H1 (cell line): ENCODE results near the gene DIP2C. TPM values are rescaled to one million over a fixed set of nuclear protein-coding genes. Genes with fewer than 3 reads are reported as not detected.

Experiments used
- CBX5 ChIP-seq: fragments of 300-800, 300-1000 bp; sonication (generic); IDR thresholded peaks from 2 replicates; pipeline ENCODE4 v1.7.1; 2016; ENCODE audit warnings: antibody characterized with exemption, low read length, low read depth
- KDM5A ChIP-seq: fragments of 200-600 bp; IDR thresholded peaks from 2 replicates; pipeline ENCODE4 v1.7.1; 2012; ENCODE audit warnings: mild to moderate bottlenecking, low read length, inconsistent platforms, mixed read lengths
- PHF8 ChIP-seq: fragments of 200-600 bp; sonication (generic); conservative IDR thresholded peaks from 2 replicates; pipeline ENCODE4 v1.7.1; 2012; ENCODE audit warnings: low read depth, mild to moderate bottlenecking, inconsistent platforms, low read length, moderate library complexity
- SIX5 ChIP-seq: IDR thresholded peaks from 2 replicates; pipeline ENCODE4 v1.6.1; 2011; ENCODE audit warnings: mild to moderate bottlenecking, low read depth, low read length
- SP1 ChIP-seq: IDR thresholded peaks from 2 replicates; pipeline ENCODE4 v1.6.1; 2011; ENCODE audit warnings: low read depth, low read length
- polyA plus RNA-seq, 7 experiments: library from polyadenylated mRNA; depleted of rRNA in 3 of 7; stranded (reverse) in 5 of 7; unstranded in 2 of 7; fragments of >200 nt in 5 of 7; fragments of 200-250 nt in 2 of 7; gene quantifications; 1 replicate in 5 of 7; 2 replicates in 1 of 7; 4 replicates in 1 of 7; pipeline versions ENCODE4 v1.2.1 to v1.2.3, GENCODE V29; 2011 to 2013; ENCODE audit warnings: missing spikeins in 2 of 7, mixed read lengths in 2 of 7
- total RNA-seq: library from RNA; stranded (reverse); fragmentation: NEBNext Ultra II Directional; extraction: Animal tissue kit (Norgen Biotek cat#: 25700); gene quantifications from 2 replicates; pipeline ENCODE4 v1.2.1, GENCODE V29; 2021

The DIP2C gene
- total and polyA plus RNA-seq, 2 of the 8 experiments (the other 6 are each of a cell fraction or from before 2014, with no cell fraction given) = 3.8 to 9.3 TPM

DNA sequence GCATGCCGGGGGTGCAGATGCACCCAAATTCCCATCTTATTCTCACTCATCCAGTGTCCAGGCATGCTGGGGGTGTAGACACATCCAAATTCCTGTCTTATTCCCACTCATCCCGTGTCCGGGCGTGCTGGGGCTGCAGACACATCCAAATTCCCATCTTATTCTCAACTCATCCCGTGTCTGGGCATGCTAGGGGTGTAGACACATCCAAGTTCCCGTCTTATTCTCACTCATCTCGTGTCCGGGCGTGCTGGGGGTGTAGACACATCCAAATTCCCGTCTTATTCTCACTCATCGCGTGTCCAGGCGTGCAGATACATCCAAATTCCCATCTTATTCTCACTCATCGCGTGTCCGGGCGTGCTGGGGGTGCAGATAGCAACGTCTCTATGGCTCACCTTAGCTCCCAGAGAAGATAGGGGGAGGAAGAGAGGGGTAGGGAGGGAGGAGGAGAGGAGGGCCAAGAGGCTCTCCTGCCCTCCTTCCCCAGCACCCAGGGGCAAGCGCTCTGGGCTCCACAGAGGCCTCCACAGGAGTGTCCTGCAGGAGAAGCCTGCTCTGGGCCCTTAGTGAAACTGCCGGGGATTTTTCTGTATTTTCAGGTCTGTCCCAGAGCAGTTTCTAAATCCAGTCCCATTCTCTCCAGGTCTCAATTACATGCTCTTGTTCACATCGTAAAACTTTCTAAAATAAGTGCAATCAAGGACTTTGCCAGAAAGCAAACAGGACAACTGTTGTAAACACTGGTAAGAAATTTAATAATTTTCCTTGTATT lies 210.8 kb downstream of the DIP2C start (continued):
- no peak for TF ChIP-seq KDM5A
- TF ChIP-seq PHF8 = no peak
- no peak for TF ChIP-seq CBX5
- no peak for TF ChIP-seq SIX5
- no peak for TF ChIP-seq SP1
